Psoas muscle (tissue), 8 donors: ENCODE measurements around the gene SFMBT1. TPM values are rescaled to one million over a fixed set of nuclear protein-coding genes. Genes with fewer than 3 reads are reported as not detected.

Source experiments
- ATAC-seq, 4 donors: fragments of 200-7000 bp; cut with Tn5 transposase; one replicate each; pipeline ENCODE4 v1.9.1; 2020; ENCODE audit warnings: moderate library complexity in 3 of 4, mild to moderate bottlenecking in 2 of 4
- DNase-seq, 2 donors: peaks; one replicate each; pipeline ENCODE4 v3.0.0-alpha.2; 2020
- H3K27ac ChIP-seq: fragments of 200-600 bp; one replicate; pipeline ENCODE4 v1.8.0; 2022
- H3K27me3 ChIP-seq, 3 donors: fragments of 200-600 bp in 1 of 3; one replicate each; pipeline versions ENCODE4 v1.6.1 to v1.8.0; 2013 to 2022; ENCODE audit warnings: low read length in 2 of 3, mild to moderate bottlenecking in 2 of 3, moderate library complexity in 1 of 3; ENCODE audit not compliant: insufficient read depth in 3 of 3
- H3K36me3 ChIP-seq, 2 donors: fragments of 200-600 bp in 1 of 2; one replicate each; pipeline versions ENCODE4 v1.6.1 to v1.8.0; 2013 to 2022; ENCODE audit warnings: low read depth in 1 of 2, mild to moderate bottlenecking in 1 of 2, moderate library complexity in 1 of 2; ENCODE audit not compliant: insufficient read depth in 1 of 2
- H3K4me1 ChIP-seq: fragments of 200-600 bp; one replicate; pipeline ENCODE4 v1.8.0; 2022
- H3K4me3 ChIP-seq: fragments of 200-600 bp; one replicate; pipeline ENCODE4 v1.8.0; 2022; ENCODE audit warnings: mild to moderate bottlenecking
- H3K9me3 ChIP-seq: fragments of 200-600 bp; one replicate; pipeline ENCODE4 v1.8.0; 2022
- CTCF ChIP-seq: fragments of 200-600 bp; IDR thresholded peaks from one replicate; pipeline ENCODE4 v1.8.0; 2022; ENCODE audit warnings: antibody characterized with exemption
- WGBS, 3 donors: extraction: QIAGEN DNeasy Blood & Tissue Kit; methylation state at CpG; one replicate each; pipeline versions ENCODE4 v1.1.6 to v1.1.7; 2013; 5-methylcytosine and 5-hydroxymethylcytosine counted together
- intact Hi-C, 2 donors: fragments of 100-400 bp; cut with DNase I; formaldehyde crosslinking; loops; one replicate each; pipeline versions ENCODE4 v1.11.0 to v1.14.2; 2022
- polyA plus RNA-seq, 3 donors: library from polyadenylated mRNA; stranded (reverse); fragments of 200-250 nt; gene quantifications; one replicate each; pipeline ENCODE4 v1.2.3, GENCODE V29; 2013
- total RNA-seq, 4 donors: library from RNA; stranded (reverse); fragmentation: NEBNext Ultra II Directional in 2 of 4; extraction: Animal tissue kit (Norgen Biotek cat#: 25700) in 2 of 4; gene quantifications; one replicate each; pipeline versions ENCODE4 v1.2.1 to v1.2.4, GENCODE V29; 2021 to 2023
- donor health status: healthy with polysubstance abuse.
- donor health status: DM: no; HTN: no; CAD: no; lungs with moderate emphysema.
- donor health status: Bipolar disorder and iron deficiency.
- donor health status: healthy.
- donor health status: DM: yes; HTN: yes; CAD: no.
- donor health status: DM: no; HTN: no; CAD: no.
- donor health status: DM: no; HTN: no; CAD: no.
- donor health status: DM: yes; HTN: yes; CAD: no.

The SFMBT1 gene
- total and polyA plus RNA-seq, 7 donors: 6.7 to 25.0 (median 16.3) TPM

GRCh38 chr3:52873433-52874159 lies 172.3 kb downstream of the SFMBT1 start:
- H3K4me3 ChIP-seq: no peak overlapping the region
- H3K4me1 ChIP-seq: peaks cover 14% of the 10 kb centered on the region
- no peaks in the 10 kb centered on the region for H3K9me3 ChIP-seq
- WGBS, 3 donors: 70 to 81% (median 72%) methylated on average over 8 of the region's 8 CpGs
- ATAC-seq (peak in 2 of 4 donors; percentile 24 to 27), DNase-seq (no peak)
- no peak overlapping the region for H3K27ac ChIP-seq
- H3K27me3 ChIP-seq: no peaks in the 10 kb centered on the region
- peaks cover 0 to 2% of the 10 kb centered on the region in 2 donors for H3K36me3 ChIP-seq
- TF ChIP-seq CTCF: no peak
- intact Hi-C loops: no loop called here

- Histone ChIP-seq H3K9me3 (no peaks in the 10 kb centered on the region), H3K36me3 (no peaks in the 10 kb centered on the region), H3K27me3 (no peaks in the 10 kb centered on the region), H3K27ac (no peak overlapping the region), H3K4me3 (no peak overlapping the region), H3K4me1 (peaks cover 14% of the 10 kb centered on the region)
- ATAC-seq (no peak), DNase-seq (no peak)
- intact Hi-C loops: no loop called here
- WGBS, 3 donors: 94 to 98% (median 95%) methylated on average over 3 of the region's 3 CpGs
- TF ChIP-seq CTCF: no peak
These were observed 173.6 kb downstream of the SFMBT1 start for GRCh38 chr3:52872245-52872644.

- no peaks in the 10 kb centered on the region for H3K9me3 ChIP-seq
- no peak for TF ChIP-seq CTCF
- no peak for DNase-seq
- no peak overlapping the region for H3K27ac ChIP-seq
- peaks cover 12% of the 10 kb centered on the region for H3K4me1 ChIP-seq
- no peaks in the 10 kb centered on the region for H3K36me3 ChIP-seq
- 68 to 88% (median 69%) methylated on average over 9 of the region's 9 CpGs for WGBS, 3 donors
- no peaks in the 10 kb centered on the region for H3K27me3 ChIP-seq
- no peak for ATAC-seq
- H3K4me3 ChIP-seq: no peak overlapping the region
- intact Hi-C loops: no loop called here
These were observed 174.1 kb downstream of the SFMBT1 start for GRCh38 chr3:52871761-52872160.

GRCh38 chr3:52870471-52870870 lies 175.4 kb downstream of the SFMBT1 start:
- peaks cover 11% of the 10 kb centered on the region for H3K4me1 ChIP-seq
- DNase-seq (no peak), ATAC-seq (no peak)
- no peaks in the 10 kb centered on the region for H3K36me3 ChIP-seq
- no peaks in the 10 kb centered on the region for H3K9me3 ChIP-seq
- H3K27me3 ChIP-seq: no peaks in the 10 kb centered on the region
- H3K4me3 ChIP-seq: no peak overlapping the region
- H3K27ac ChIP-seq: no peak overlapping the region
- intact Hi-C loops: no loop called here
- no peak for TF ChIP-seq CTCF
- WGBS, 3 donors: 85 to 96% (median 91%) methylated on average over 10 of the region's 10 CpGs

GRCh38 chr3:52866427-52866826 lies 179.4 kb downstream of the SFMBT1 start:
- no peak for DNase-seq
- WGBS, 3 donors: 93 to 98% (median 95%) methylated on average over 12 of the region's 12 CpGs
- H3K27ac ChIP-seq: no peak overlapping the region
- no peaks in the 10 kb centered on the region for H3K27me3 ChIP-seq
- H3K4me1 ChIP-seq: no peaks in the 10 kb centered on the region
- no peak for ATAC-seq
- TF ChIP-seq CTCF: no peak
- no peak overlapping the region for H3K4me3 ChIP-seq
- intact Hi-C loops: no loop called here
- no peaks in the 10 kb centered on the region for H3K36me3 ChIP-seq
- no peaks in the 10 kb centered on the region for H3K9me3 ChIP-seq
